OCI-LY1 (cell line): ENCODE data around the gene MSMP.
A peak's percentile ranks its signal among the peaks of the same experiment; 100 is the strongest.

ENCODE experiments used
- H2AFZ ChIP-seq: fragments of 200-600 bp; sonication (generic), shearing (Covaris generic); 2 replicates; pipeline ENCODE4 v1.6.0; 2014; ENCODE audit warnings: antibody characterized with exemption, mild to moderate bottlenecking, low read length
- H3F3A ChIP-seq: fragments of 200-600 bp; sonication (generic), shearing (Covaris generic); 2 replicates; pipeline ENCODE4 v1.6.0; 2014; ENCODE audit warnings: mild to moderate bottlenecking, antibody characterized with exemption, low read length, moderate library complexity; ENCODE audit not compliant: insufficient read depth
- H3K27ac ChIP-seq: fragments of 200-600 bp; sonication (generic); 2 replicates; pipeline ENCODE4 v1.5.1; 2014; ENCODE audit warnings: low read length, mixed run types, mild to moderate bottlenecking, low read depth; ENCODE audit not compliant: poor library complexity, severe bottlenecking
- H3K27me3 ChIP-seq: fragments of 200-600 bp; sonication (generic); 2 replicates; pipeline ENCODE4 v1.6.0; 2014; ENCODE audit warnings: antibody characterized with exemption, mild to moderate bottlenecking, low read length, moderate library complexity; ENCODE audit not compliant: insufficient read depth
- H3K36me3 ChIP-seq: fragments of 200-600 bp; sonication (generic); 2 replicates; pipeline ENCODE4 v1.6.1; 2014; ENCODE audit warnings: mild to moderate bottlenecking, antibody characterized with exemption, low read length, moderate library complexity, mixed read lengths; ENCODE audit not compliant: insufficient read depth
- H3K4me1 ChIP-seq: fragments of 200-600 bp; sonication (generic); 2 replicates; pipeline ENCODE4 v1.5.1; 2014; ENCODE audit warnings: mild to moderate bottlenecking, low read length, moderate library complexity; ENCODE audit not compliant: insufficient read depth, severe bottlenecking
- H3K4me2 ChIP-seq: fragments of 200-600 bp; sonication (generic), shearing (Covaris generic); 2 replicates; pipeline ENCODE4 v1.6.1; 2014; ENCODE audit warnings: low read length
- H3K4me3 ChIP-seq: fragments of 200-600 bp; sonication (generic); 2 replicates; pipeline ENCODE4 v1.5.1; 2014; ENCODE audit warnings: low read length, low read depth, mild to moderate bottlenecking, mixed read lengths; ENCODE audit not compliant: poor library complexity, severe bottlenecking
- H3K79me2 ChIP-seq: fragments of 200-600 bp; shearing (Covaris generic); 2 replicates; pipeline ENCODE4 v1.6.1; 2016; ENCODE audit warnings: mixed run types, low read length, mixed read lengths; ENCODE audit not compliant: insufficient read depth
- H3K9ac ChIP-seq: fragments of 200-600 bp; sonication (generic), shearing (Covaris generic); 2 replicates; pipeline ENCODE4 v1.6.1; 2014; ENCODE audit warnings: mild to moderate bottlenecking, low read length, mixed read lengths
- H3K9me2 ChIP-seq: fragments of 200-600 bp; sonication (generic), shearing (Covaris generic); 2 replicates; pipeline ENCODE4 v1.6.1; 2014; ENCODE audit warnings: low read depth, mild to moderate bottlenecking, low read length, mixed read lengths
- H3K9me3 ChIP-seq: fragments of 200-600 bp; shearing (Covaris generic); 2 replicates; pipeline ENCODE4 v1.6.1; 2014; ENCODE audit warnings: low read length, mixed read lengths
- H4K20me1 ChIP-seq: fragments of 200-600 bp; sonication (generic), shearing (Covaris generic); 2 replicates; pipeline ENCODE4 v1.6.0; 2016; ENCODE audit warnings: mild to moderate bottlenecking, low read length; ENCODE audit not compliant: insufficient read depth
- CTCF ChIP-seq: fragments of 200-600 bp; sonication (generic), shearing (Covaris generic); IDR thresholded peaks from 2 replicates; pipeline ENCODE4 v1.5.1; 2017; ENCODE audit warnings: mild to moderate bottlenecking, antibody characterized with exemption, low read length, moderate library complexity, mixed read lengths
- EZH2 ChIP-seq: fragments of 200-600 bp; sonication (generic), shearing (Covaris generic); IDR thresholded peaks from 2 replicates; pipeline ENCODE4 v1.8.0; 2017; ENCODE audit warnings: borderline replicate concordance, mixed run types, mild to moderate bottlenecking, antibody characterized with exemption, low read length, moderate library complexity, mixed read lengths

Gene MSMP

GRCh38 chr9:35778496-35778895 is 24.4 kb upstream of the MSMP start:
- no peaks in the 10 kb centered on the region for H3K9me2 ChIP-seq
- no peaks in the 10 kb centered on the region for H3K27me3 ChIP-seq
- peaks cover 4% of the 10 kb centered on the region; the same call in 1 of the 2 replicates for H3K36me3 ChIP-seq
- no peak overlapping the region for H3K4me2 ChIP-seq
- no peak overlapping the region for H2AFZ ChIP-seq
- no peak overlapping the region for H3K9ac ChIP-seq
- H3F3A ChIP-seq = no peaks in the 10 kb centered on the region
- H3K4me3 ChIP-seq = no peak overlapping the region
- no peak for TF ChIP-seq CTCF
- no peak for TF ChIP-seq EZH2
- no peak overlapping the region for H3K27ac ChIP-seq
- H4K20me1 ChIP-seq = no peaks in the 10 kb centered on the region
- no peaks in the 10 kb centered on the region for H3K79me2 ChIP-seq
- H3K9me3 ChIP-seq = no peaks in the 10 kb centered on the region
- H3K4me1 ChIP-seq = peaks cover 22% of the 10 kb centered on the region

- no peaks in the 10 kb centered on the region for H4K20me1 ChIP-seq
- peak overlapping the region; percentile 35; the same call in 1 of the 2 replicates for H3K9ac ChIP-seq
- no peaks in the 10 kb centered on the region for H3K36me3 ChIP-seq
- peaks cover 34% of the 10 kb centered on the region for H3K4me1 ChIP-seq
- no peaks in the 10 kb centered on the region for H3F3A ChIP-seq
- H3K27ac ChIP-seq = peak overlapping the region; percentile 88
- no peak for TF ChIP-seq EZH2
- no peak for TF ChIP-seq CTCF
- H2AFZ ChIP-seq = no peak overlapping the region
- peak overlapping the region; percentile 20 for H3K4me3 ChIP-seq
- peak overlapping the region; percentile 51 for H3K4me2 ChIP-seq
- H3K79me2 ChIP-seq = no peaks in the 10 kb centered on the region
- no peaks in the 10 kb centered on the region for H3K9me2 ChIP-seq
- no peaks in the 10 kb centered on the region for H3K27me3 ChIP-seq
- no peaks in the 10 kb centered on the region for H3K9me3 ChIP-seq
Measured at GRCh38 chr9:35776018-35776417, 21.9 kb upstream of the MSMP start.

- Histone ChIP-seq H4K20me1 (no peaks in the 10 kb centered on the region), H3K9ac (peak overlapping the region; percentile 35; the same call in 1 of the 2 replicates), H3K9me3 (no peaks in the 10 kb centered on the region), H3K79me2 (no peaks in the 10 kb centered on the region), H3K4me1 (peaks cover 40% of the 10 kb centered on the region), H3K27me3 (no peaks in the 10 kb centered on the region), H3F3A (no peaks in the 10 kb centered on the region), H3K36me3 (no peaks in the 10 kb centered on the region), H2AFZ (no peak overlapping the region), H3K9me2 (no peaks in the 10 kb centered on the region), H3K27ac (peak overlapping the region; percentile 88), H3K4me2 (peak overlapping the region; percentile 51), H3K4me3 (peak overlapping the region; percentile 20)
- TF ChIP-seq CTCF (no peak), EZH2 (no peak)
Measured at GRCh38 chr9:35774907-35775635, 21.0 kb upstream of the MSMP start.
